ENCODE measurements around the gene SMG1.

GRCh38 chr16:18827890-18828289 lies 98.3 kb downstream of the SMG1 start:
- TF ChIP-seq POLR2A (IDR thresholded peaks at IDR 0.05; ENCODE audit: low read length) (no peak), GATA1 (IDR thresholded peaks at IDR 0.05; ENCODE audit: low read depth, low read length) (no peak)

Measured in erythroblast (primary cell).